Tibial nerve (tissue), 4 donors: ENCODE measurements around the gene GMEB2. TPM values are rescaled to one million over a fixed set of nuclear protein-coding genes. Genes with fewer than 3 reads are reported as not detected.

ENCODE experiments used
- DNase-seq, 2 donors: peaks; one replicate each; pipeline ENCODE4 v3.0.0-alpha.2; 2019; ENCODE audit warnings: low spot score in 2 of 2
- H3K27ac ChIP-seq, 4 donors: fragments of 200-600 bp; sonication (generic) in 3 of 4; one replicate each; pipeline ENCODE4 v1.5.1; 2017 to 2019; ENCODE audit warnings: mild to moderate bottlenecking in 1 of 4
- H3K27me3 ChIP-seq, 2 donors: fragments of 200-600 bp; sonication (generic) in 1 of 2; one replicate each; pipeline versions ENCODE4 v1.5.1 to v1.6.0; 2017 to 2019
- H3K36me3 ChIP-seq, 3 donors: fragments of 200-600 bp; sonication (generic); one replicate each; pipeline ENCODE4 v1.5.1; 2018 to 2019
- H3K4me1 ChIP-seq, 4 donors: fragments of 200-600 bp; sonication (generic) in 3 of 4; one replicate each; pipeline ENCODE4 v1.5.1; 2017 to 2019
- H3K4me3 ChIP-seq, 4 donors: fragments of 200-600 bp; sonication (generic) in 3 of 4; one replicate each; pipeline ENCODE4 v1.5.1; 2017 to 2019; ENCODE audit warnings: mild to moderate bottlenecking in 1 of 4, moderate library complexity in 1 of 4
- H3K9me3 ChIP-seq, 4 donors: fragments of 200-600 bp; sonication (generic) in 3 of 4; one replicate each; pipeline ENCODE4 v1.5.1; 2017 to 2019
- CTCF ChIP-seq, 5 experiments: fragments of 200-600 bp in 3 of 5; fragments of 450-650 bp in 2 of 5; sonication (generic) in 3 of 5; IDR thresholded peaks; one replicate each; pipeline ENCODE4 v1.5.1; 2016 to 2019; ENCODE audit warnings: antibody characterized with exemption in 5 of 5, mild to moderate bottlenecking in 3 of 5, moderate library complexity in 2 of 5
- EP300 ChIP-seq, 2 donors: sonication (generic); formaldehyde crosslinking; IDR thresholded peaks; one replicate each; pipeline ENCODE4 v1.6.1; 2017; ENCODE audit warnings: antibody characterized with exemption in 2 of 2, mild to moderate bottlenecking in 1 of 2
- POLR2A ChIP-seq, 2 donors: fragments of 450-650 bp; IDR thresholded peaks; one replicate each; pipeline ENCODE4 v1.6.1; 2017; ENCODE audit warnings: antibody characterized with exemption in 2 of 2, mild to moderate bottlenecking in 2 of 2, moderate library complexity in 2 of 2
- WGBS, 2 donors: methylation state at CpG; one replicate each; pipeline ENCODE4 v1.1.5; 2018; 5-methylcytosine and 5-hydroxymethylcytosine counted together
- total RNA-seq, 4 donors: library from RNA; depleted of rRNA; stranded (reverse); fragments of >200 nt; gene quantifications; one replicate each; pipeline ENCODE4 v1.1.0, GENCODE V29; 2016

GMEB2 gene
- total RNA-seq, 4 donors from 2014 or later, result 12.5 to 14.7 (median 13.7) TPM

DNA sequence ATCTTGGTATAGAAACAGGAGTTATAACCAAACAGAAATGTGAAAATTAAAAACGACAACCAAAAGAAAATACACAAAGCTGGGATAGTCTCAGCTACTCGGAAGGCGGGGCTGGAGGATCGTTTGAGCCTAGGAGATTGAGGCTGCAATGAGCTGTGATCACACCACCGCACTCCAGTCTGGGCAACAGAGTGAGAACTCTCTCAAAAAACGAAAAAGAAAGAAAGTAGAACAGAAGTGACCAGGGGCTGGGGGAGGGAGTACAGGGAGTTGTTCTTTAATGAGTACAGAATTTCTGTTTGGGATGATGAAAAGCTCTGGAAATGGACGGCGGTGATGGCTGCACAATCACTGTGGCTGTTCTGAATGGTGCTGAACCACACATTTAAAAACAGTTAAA lies 5.9 kb downstream of the GMEB2 start:
- peaks cover 0 to 40% (median 11%) of the 10 kb centered on the region in 3 donors for H3K36me3 ChIP-seq

DNA sequence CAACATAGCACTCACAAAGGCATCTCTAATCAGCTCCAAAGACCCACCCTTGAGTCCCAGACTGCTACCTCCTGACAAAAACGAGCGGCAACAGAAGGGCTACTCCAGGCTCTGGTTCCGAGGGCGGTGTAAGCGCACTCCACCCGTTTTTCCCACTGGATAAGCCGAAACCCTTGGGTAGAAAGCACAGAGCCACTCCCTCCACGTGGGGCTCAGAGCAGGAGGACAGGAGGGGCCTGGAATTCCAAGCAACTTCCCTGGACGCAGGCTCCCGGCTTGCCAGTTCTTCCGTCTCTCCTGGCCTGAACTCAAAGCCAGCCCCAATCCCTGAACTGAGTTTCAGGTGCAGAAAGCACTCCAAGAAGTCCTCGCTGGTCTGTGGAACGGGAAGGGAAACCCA lies 7.4 kb downstream of the GMEB2 start:
- no peaks in the 10 kb centered on the region for H3K27me3 ChIP-seq
- no peak overlapping the region for H3K27ac ChIP-seq
- peaks cover 0 to 55% (median 11%) of the 10 kb centered on the region in 3 donors for H3K36me3 ChIP-seq
- 70 to 82% methylated on average over 12 to 13 of the region's 13 CpGs for WGBS, 2 donors
- H3K4me1 ChIP-seq, result peaks cover 0 to 20% (median 0%) of the 10 kb centered on the region in 4 donors
- TF ChIP-seq POLR2A (IDR thresholded peaks at IDR 0.05), result no peak
- TF ChIP-seq EP300 (IDR thresholded peaks at IDR 0.05), result no peak
- TF ChIP-seq CTCF (IDR thresholded peaks at IDR 0.05), result no peak
- no peak overlapping the region for H3K4me3 ChIP-seq
- no peaks in the 10 kb centered on the region for H3K9me3 ChIP-seq
- no peak for DNase-seq

More for the DNA sequence above, 5.9 kb downstream of the GMEB2 start:
- no peak overlapping the region for H3K27ac ChIP-seq
- no peak overlapping the region for H3K4me3 ChIP-seq
- TF ChIP-seq CTCF (IDR thresholded peaks at IDR 0.05), result no peak
- TF ChIP-seq EP300 (IDR thresholded peaks at IDR 0.05), result no peak
- no peaks in the 10 kb centered on the region for H3K27me3 ChIP-seq
- DNase-seq, result no peak
- H3K4me1 ChIP-seq, result peaks cover 0 to 34% (median 0%) of the 10 kb centered on the region in 4 donors
- 72 to 78% methylated on average over 8 of the region's 8 CpGs for WGBS, 2 donors
- H3K9me3 ChIP-seq, result no peaks in the 10 kb centered on the region

GRCh38 chr20:63619086-63619485 lies 7.8 kb downstream of the GMEB2 start:
- H3K36me3 ChIP-seq, result peaks cover 0 to 59% (median 11%) of the 10 kb centered on the region in 3 donors
- no peaks in the 10 kb centered on the region for H3K27me3 ChIP-seq
- peaks cover 0 to 18% (median 0%) of the 10 kb centered on the region in 4 donors for H3K4me1 ChIP-seq
- H3K27ac ChIP-seq, result no peak overlapping the region
- H3K4me3 ChIP-seq, result no peak overlapping the region
- no peaks in the 10 kb centered on the region for H3K9me3 ChIP-seq
- no peak for DNase-seq
- no peak for TF ChIP-seq POLR2A (IDR thresholded peaks at IDR 0.05)
- no peak for TF ChIP-seq EP300 (IDR thresholded peaks at IDR 0.05)
- no peak for TF ChIP-seq CTCF (IDR thresholded peaks at IDR 0.05)
- WGBS, 2 donors, result 90 to 91% methylated on average over 16 of the region's 16 CpGs

DNA sequence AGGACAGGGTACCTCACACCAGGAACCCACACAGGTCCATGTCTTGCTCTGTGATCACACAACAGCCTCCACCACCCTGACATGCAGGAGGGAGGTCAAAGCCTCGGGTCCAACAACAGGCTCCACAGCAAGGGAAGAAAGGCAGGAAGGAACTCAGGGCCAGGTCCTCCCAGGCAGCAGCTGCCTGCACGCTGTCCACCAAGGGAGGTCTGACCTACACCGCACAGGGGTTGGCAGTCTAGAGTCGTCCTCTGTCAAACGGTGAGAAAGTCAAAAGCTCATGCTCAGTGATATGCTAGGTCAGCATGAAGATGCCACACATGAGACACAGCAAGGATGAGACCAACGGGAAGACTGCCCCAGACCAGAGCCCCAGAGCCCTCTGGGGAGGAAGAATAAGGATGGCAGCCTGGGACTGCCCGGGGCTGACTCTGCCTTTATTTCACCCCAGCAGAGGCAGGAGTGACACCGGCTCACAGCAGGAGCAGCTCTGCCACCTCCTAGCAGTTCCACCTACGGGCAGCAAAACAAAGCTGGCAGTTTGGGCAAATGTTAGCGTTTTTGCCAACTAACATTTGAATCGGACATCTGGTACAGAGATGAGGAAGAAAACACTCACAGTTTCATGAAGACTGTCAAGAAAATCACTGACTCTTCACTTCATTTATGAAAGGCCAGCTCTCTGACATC lies 8.5 kb downstream of the GMEB2 start:
- no peaks in the 10 kb centered on the region for H3K9me3 ChIP-seq
- TF ChIP-seq CTCF (IDR thresholded peaks at IDR 0.05) (no peak), POLR2A (IDR thresholded peaks at IDR 0.05) (no peak), EP300 (IDR thresholded peaks at IDR 0.05) (no peak)
- no peak overlapping the region for H3K27ac ChIP-seq
- WGBS, 2 donors, result 80% methylated on average over 11 of the region's 11 CpGs
- no peak overlapping the region for H3K4me3 ChIP-seq
- H3K4me1 ChIP-seq, result peaks cover 0 to 18% (median 0%) of the 10 kb centered on the region in 4 donors
- H3K27me3 ChIP-seq, result no peaks in the 10 kb centered on the region
- DNase-seq, result no peak
- peaks cover 0 to 59% (median 11%) of the 10 kb centered on the region in 3 donors for H3K36me3 ChIP-seq

DNA sequence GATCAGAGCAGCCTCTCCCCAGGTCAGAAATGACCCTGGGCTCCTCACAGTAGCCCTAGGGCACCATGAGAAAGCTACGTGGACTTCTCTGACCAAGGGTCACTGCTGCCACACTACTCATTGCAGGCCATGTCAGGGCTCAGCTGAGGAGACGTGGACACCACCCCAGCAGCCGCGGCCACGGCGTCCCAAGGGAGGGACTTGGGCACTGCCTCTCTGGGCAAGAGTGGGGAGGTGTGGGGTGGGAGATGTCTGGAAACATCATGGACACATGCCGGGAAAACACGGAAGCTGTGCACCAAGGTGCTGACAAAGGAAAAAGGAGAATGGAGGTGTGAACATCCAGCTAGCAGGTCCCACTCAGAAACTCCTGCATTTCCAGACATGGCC lies 9.0 kb downstream of the GMEB2 start:
- no peak overlapping the region for H3K4me3 ChIP-seq
- TF ChIP-seq CTCF (IDR thresholded peaks at IDR 0.05) (no peak), EP300 (IDR thresholded peaks at IDR 0.05) (no peak), POLR2A (IDR thresholded peaks at IDR 0.05) (no peak)
- peaks cover 0 to 58% (median 11%) of the 10 kb centered on the region in 3 donors for H3K36me3 ChIP-seq
- WGBS, 2 donors, result 84 to 86% methylated on average over 8 of the region's 8 CpGs
- peaks cover 0 to 18% (median 0%) of the 10 kb centered on the region in 4 donors for H3K4me1 ChIP-seq
- H3K27me3 ChIP-seq, result no peaks in the 10 kb centered on the region
- H3K9me3 ChIP-seq, result no peaks in the 10 kb centered on the region
- H3K27ac ChIP-seq, result no peak overlapping the region
- DNase-seq, result no peak
